Measurements from ENCODE around the gene KANSL1. TPM values are rescaled to one million over a fixed set of nuclear protein-coding genes. Genes with fewer than 3 reads are reported as not detected.
"Not testable (repeated sequence)": the region's sequence is repeated elsewhere in the genome, so short reads cannot be mapped to it uniquely, and the experiment has no call there.

KANSL1 gene
- 31.7 TPM for polyA plus RNA-seq (2013, experiment 1 of 2)
- 27.1 TPM for polyA plus RNA-seq (2013, experiment 2 of 2)

GRCh38 chr17:46193151-46193625 is at the start of gene KANSL1:
Gene KANSL1 (minus strand): TSS chr17:46193429. CDS start chr17:46172143, 21,286 bp downstream.
- Histone ChIP-seq H3K4me1 (ENCODE audit: control insufficient read depth, insufficient read depth, low read length, poor library complexity, severe bottlenecking) (peaks cover 6% of the 10 kb centered on the region), H3K27ac (ENCODE audit: low read depth, low read length, severe bottlenecking) (peak within 1 kb of the TSS; percentile 97), H3K4me3 (ENCODE audit: extremely low read depth, insufficient read depth, low read length, poor library complexity, severe bottlenecking) (peak within 1 kb of the TSS; percentile 97), H3K36me3 (ENCODE audit: control insufficient read depth, insufficient read depth, low read length) (peaks cover 9% of the 10 kb centered on the region), H3K9me3 (ENCODE audit: control insufficient read depth, low read length) (no peaks in the 10 kb centered on the region)
- 0% methylated on average over 25 to 47 of the region's 72 CpGs for WGBS, 2 experiments (ENCODE audit: insufficient coverage in 2 of 2)

GRCh38 chr17:46231359-46231758 is 38.1 kb upstream of the KANSL1 start:
- H3K36me3 ChIP-seq (ENCODE audit: control insufficient read depth, insufficient read depth, low read length); H3K4me1 ChIP-seq (ENCODE audit: control insufficient read depth, insufficient read depth, low read length, poor library complexity, severe bottlenecking); H3K9me3 ChIP-seq (ENCODE audit: control insufficient read depth, low read length); H3K27ac ChIP-seq (ENCODE audit: low read depth, low read length, severe bottlenecking); H3K4me3 ChIP-seq (ENCODE audit: extremely low read depth, insufficient read depth, low read length, poor library complexity, severe bottlenecking): not testable (repeated sequence)
- WGBS, 2 experiments (ENCODE audit: insufficient coverage in 2 of 2), result 95 to 100% methylated on average over 1 to 5 of the region's 8 CpGs

- 0% methylated on average over 1 to 4 of the region's 22 CpGs for WGBS, 2 experiments (ENCODE audit: insufficient coverage in 2 of 2)
- peak overlapping the region; percentile 39 for H3K4me3 ChIP-seq (ENCODE audit: extremely low read depth, insufficient read depth, low read length, poor library complexity, severe bottlenecking)
- H3K27ac ChIP-seq (ENCODE audit: low read depth, low read length, severe bottlenecking); H3K9me3 ChIP-seq (ENCODE audit: control insufficient read depth, low read length); H3K4me1 ChIP-seq (ENCODE audit: control insufficient read depth, insufficient read depth, low read length, poor library complexity, severe bottlenecking); H3K36me3 ChIP-seq (ENCODE audit: control insufficient read depth, insufficient read depth, low read length): not testable (repeated sequence)
Measured at GRCh38 chr17:46225274-46225794, 32.1 kb upstream of the KANSL1 start.

- not testable (repeated sequence) for H3K27ac ChIP-seq (ENCODE audit: low read depth, low read length, severe bottlenecking); H3K4me1 ChIP-seq (ENCODE audit: control insufficient read depth, insufficient read depth, low read length, poor library complexity, severe bottlenecking); H3K9me3 ChIP-seq (ENCODE audit: control insufficient read depth, low read length); H3K36me3 ChIP-seq (ENCODE audit: control insufficient read depth, insufficient read depth, low read length)
- peak overlapping the region; percentile 39 for H3K4me3 ChIP-seq (ENCODE audit: extremely low read depth, insufficient read depth, low read length, poor library complexity, severe bottlenecking)
- WGBS, 2 experiments (ENCODE audit: insufficient coverage in 2 of 2), result 0 to 1% methylated on average over 10 to 23 of the region's 54 CpGs
Measured at GRCh38 chr17:46224864-46225263, 31.6 kb upstream of the KANSL1 start.

GRCh38 chr17:46223041-46223440 is 29.8 kb upstream of the KANSL1 start:
- H3K36me3 ChIP-seq (ENCODE audit: control insufficient read depth, insufficient read depth, low read length), result peaks cover 14% of the 10 kb centered on the region
- not testable (repeated sequence) for H3K4me1 ChIP-seq (ENCODE audit: control insufficient read depth, insufficient read depth, low read length, poor library complexity, severe bottlenecking); H3K27ac ChIP-seq (ENCODE audit: low read depth, low read length, severe bottlenecking); H3K9me3 ChIP-seq (ENCODE audit: control insufficient read depth, low read length); H3K4me3 ChIP-seq (ENCODE audit: extremely low read depth, insufficient read depth, low read length, poor library complexity, severe bottlenecking)
- WGBS, 2 experiments (ENCODE audit: insufficient coverage in 2 of 2), result no CpG with 5 or more reads among the region's 2 CpGs

- Histone ChIP-seq H3K36me3 (ENCODE audit: control insufficient read depth, insufficient read depth, low read length) (peaks cover 38% of the 10 kb centered on the region), H3K4me3 (ENCODE audit: extremely low read depth, insufficient read depth, low read length, poor library complexity, severe bottlenecking) (no peak overlapping the region), H3K27ac (ENCODE audit: low read depth, low read length, severe bottlenecking) (no peak overlapping the region), H3K4me1 (ENCODE audit: control insufficient read depth, insufficient read depth, low read length, poor library complexity, severe bottlenecking) (no peaks in the 10 kb centered on the region), H3K9me3 (ENCODE audit: control insufficient read depth, low read length) (no peaks in the 10 kb centered on the region)
- 100% methylated on average over 1 of the region's 3 CpGs; no CpG with 5 or more reads in 1 of the 2 experiments for WGBS, 2 experiments (ENCODE audit: insufficient coverage in 2 of 2)
Measured at GRCh38 chr17:46216682-46217081, 23.5 kb upstream of the KANSL1 start.

- Histone ChIP-seq H3K4me3 (ENCODE audit: extremely low read depth, insufficient read depth, low read length, poor library complexity, severe bottlenecking) (no peak overlapping the region), H3K9me3 (ENCODE audit: control insufficient read depth, low read length) (no peaks in the 10 kb centered on the region), H3K4me1 (ENCODE audit: control insufficient read depth, insufficient read depth, low read length, poor library complexity, severe bottlenecking) (no peaks in the 10 kb centered on the region), H3K27ac (ENCODE audit: low read depth, low read length, severe bottlenecking) (no peak overlapping the region), H3K36me3 (ENCODE audit: control insufficient read depth, insufficient read depth, low read length) (peaks cover 37% of the 10 kb centered on the region)
- 88 to 89% methylated on average over 6 of the region's 11 CpGs for WGBS, 2 experiments (ENCODE audit: insufficient coverage in 2 of 2)
Measured at GRCh38 chr17:46212634-46213435, 19.6 kb upstream of the KANSL1 start.

- Histone ChIP-seq H3K9me3 (ENCODE audit: control insufficient read depth, low read length) (no peaks in the 10 kb centered on the region), H3K27ac (ENCODE audit: low read depth, low read length, severe bottlenecking) (no peak overlapping the region), H3K4me3 (ENCODE audit: extremely low read depth, insufficient read depth, low read length, poor library complexity, severe bottlenecking) (no peak overlapping the region), H3K4me1 (ENCODE audit: control insufficient read depth, insufficient read depth, low read length, poor library complexity, severe bottlenecking) (no peaks in the 10 kb centered on the region), H3K36me3 (ENCODE audit: control insufficient read depth, insufficient read depth, low read length) (peaks cover 23% of the 10 kb centered on the region)
- WGBS, 2 experiments (ENCODE audit: insufficient coverage in 2 of 2), result 91 to 94% methylated on average over 6 of the region's 8 CpGs
Measured at GRCh38 chr17:46208997-46209396, 15.8 kb upstream of the KANSL1 start.

GRCh38 chr17:46205975-46206374 is 12.7 kb upstream of the KANSL1 start:
- no peaks in the 10 kb centered on the region for H3K9me3 ChIP-seq (ENCODE audit: control insufficient read depth, low read length)
- H3K4me1 ChIP-seq (ENCODE audit: control insufficient read depth, insufficient read depth, low read length, poor library complexity, severe bottlenecking), result no peaks in the 10 kb centered on the region
- H3K4me3 ChIP-seq (ENCODE audit: extremely low read depth, insufficient read depth, low read length, poor library complexity, severe bottlenecking), result no peak overlapping the region
- H3K36me3 ChIP-seq (ENCODE audit: control insufficient read depth, insufficient read depth, low read length), result peaks cover 23% of the 10 kb centered on the region
- H3K27ac ChIP-seq (ENCODE audit: low read depth, low read length, severe bottlenecking), result no peak overlapping the region

GRCh38 chr17:46202424-46202823 is 9.2 kb upstream of the KANSL1 start:
- Histone ChIP-seq H3K36me3 (ENCODE audit: control insufficient read depth, insufficient read depth, low read length) (peaks cover 10% of the 10 kb centered on the region), H3K9me3 (ENCODE audit: control insufficient read depth, low read length) (peaks cover 3% of the 10 kb centered on the region), H3K4me3 (ENCODE audit: extremely low read depth, insufficient read depth, low read length, poor library complexity, severe bottlenecking) (no peak overlapping the region), H3K27ac (ENCODE audit: low read depth, low read length, severe bottlenecking) (no peak overlapping the region), H3K4me1 (ENCODE audit: control insufficient read depth, insufficient read depth, low read length, poor library complexity, severe bottlenecking) (no peaks in the 10 kb centered on the region)
- WGBS, 2 experiments (ENCODE audit: insufficient coverage in 2 of 2), result 100% methylated on average over 2 of the region's 2 CpGs; no CpG with 5 or more reads in 1 of the 2 experiments

- Histone ChIP-seq H3K9me3 (ENCODE audit: control insufficient read depth, low read length) (peaks cover 3% of the 10 kb centered on the region), H3K4me1 (ENCODE audit: control insufficient read depth, insufficient read depth, low read length, poor library complexity, severe bottlenecking) (no peaks in the 10 kb centered on the region), H3K27ac (ENCODE audit: low read depth, low read length, severe bottlenecking) (no peak overlapping the region), H3K36me3 (ENCODE audit: control insufficient read depth, insufficient read depth, low read length) (peaks cover 12% of the 10 kb centered on the region), H3K4me3 (ENCODE audit: extremely low read depth, insufficient read depth, low read length, poor library complexity, severe bottlenecking) (no peak overlapping the region)
- 83 to 86% methylated on average over 1 to 2 of the region's 3 CpGs for whole genome bisulfite sequencing, 2 experiments (ENCODE audit: insufficient coverage in 2 of 2)
Measured at GRCh38 chr17:46201491-46201890, 8.3 kb upstream of the KANSL1 start.
